HG03095 (cell line): ENCODE data around the gene ITGB8.

Experiments used
- ATAC-seq: cut with Tn5 transposase; IDR thresholded peaks from one replicate; pipeline ENCODE4 v1.9.1; 2021; ENCODE audit warnings: moderate library complexity; ENCODE audit not compliant: unreplicated experiment

ITGB8 gene

GRCh38 chr7:20307119-20307518 is 23.6 kb upstream of the ITGB8 start:
- ATAC-seq, result peak; percentile 80

GRCh38 chr7:20307901-20308300 is 22.8 kb upstream of the ITGB8 start:
- no peak for ATAC-seq

- ATAC-seq, result no peak
Measured at GRCh38 chr7:20310301-20310700, 20.4 kb upstream of the ITGB8 start.

- no peak for ATAC-seq
Measured at GRCh38 chr7:20310963-20311742, 19.5 kb upstream of the ITGB8 start.

- ATAC-seq, result no peak
Measured at GRCh38 chr7:20311743-20312042, 19.0 kb upstream of the ITGB8 start.

GRCh38 chr7:20312562-20312961 is 18.1 kb upstream of the ITGB8 start:
- no peak for ATAC-seq

- ATAC-seq, result no peak
Measured at GRCh38 chr7:20313626-20314025, 17.1 kb upstream of the ITGB8 start.

- no peak for ATAC-seq
Measured at GRCh38 chr7:20314198-20314597, 16.5 kb upstream of the ITGB8 start.

GRCh38 chr7:20316706-20317105 is 14.0 kb upstream of the ITGB8 start:
- no peak for ATAC-seq

- ATAC-seq, result no peak
Measured at GRCh38 chr7:20317413-20317812, 13.3 kb upstream of the ITGB8 start.

- ATAC-seq, result no peak
Measured at GRCh38 chr7:20318933-20319332, 11.8 kb upstream of the ITGB8 start.

GRCh38 chr7:20320322-20320721 is 10.4 kb upstream of the ITGB8 start:
- no peak for ATAC-seq

GRCh38 chr7:20320786-20321185 is 9.9 kb upstream of the ITGB8 start:
- ATAC-seq, result no peak

GRCh38 chr7:20323595-20323994 is 7.1 kb upstream of the ITGB8 start:
- ATAC-seq, result no peak

- no peak for ATAC-seq
Measured at GRCh38 chr7:20326342-20326741, 4.4 kb upstream of the ITGB8 start.

GRCh38 chr7:20327055-20327454 is 3.6 kb upstream of the ITGB8 start:
- no peak for ATAC-seq

GRCh38 chr7:20328027-20328426 is 2.7 kb upstream of the ITGB8 start:
- ATAC-seq, result no peak

- no peak for ATAC-seq
Measured at GRCh38 chr7:20328692-20329091, 2.0 kb upstream of the ITGB8 start.

- peak; percentile 39 for ATAC-seq
Measured at GRCh38 chr7:20329389-20330238, 1.1 kb upstream of the ITGB8 start.

- ATAC-seq, result peak; percentile 21
Measured at GRCh38 chr7:20330928-20331909, 519 bp downstream of the ITGB8 start.
